SH-SY5Y (cell line): ENCODE results near the gene LMAN1.

ENCODE experiments used
- GATA2 ChIP-seq: IDR thresholded peaks from 2 replicates; pipeline ENCODE4 v1.6.1; 2011; ENCODE audit warnings: mild to moderate bottlenecking, low read depth, low read length
- GATA3 ChIP-seq: IDR thresholded peaks from 2 replicates; pipeline ENCODE4 v1.6.1; 2011; ENCODE audit warnings: low read depth, mild to moderate bottlenecking, low read length, moderate library complexity

- no peak for TF ChIP-seq GATA3
- TF ChIP-seq GATA2, result no peak
Observed at GRCh38 chr18:59385191-59385590, 26.1 kb upstream of the LMAN1 start.
